GM21717 (cell line): ENCODE results near the gene ASTN2.

Experiments used
- ATAC-seq: cut with Tn5 transposase; IDR thresholded peaks from one replicate; pipeline ENCODE4 v1.9.1; 2021; ENCODE audit warnings: mild to moderate bottlenecking, moderate library complexity; ENCODE audit not compliant: unreplicated experiment

The ASTN2 gene

DNA sequence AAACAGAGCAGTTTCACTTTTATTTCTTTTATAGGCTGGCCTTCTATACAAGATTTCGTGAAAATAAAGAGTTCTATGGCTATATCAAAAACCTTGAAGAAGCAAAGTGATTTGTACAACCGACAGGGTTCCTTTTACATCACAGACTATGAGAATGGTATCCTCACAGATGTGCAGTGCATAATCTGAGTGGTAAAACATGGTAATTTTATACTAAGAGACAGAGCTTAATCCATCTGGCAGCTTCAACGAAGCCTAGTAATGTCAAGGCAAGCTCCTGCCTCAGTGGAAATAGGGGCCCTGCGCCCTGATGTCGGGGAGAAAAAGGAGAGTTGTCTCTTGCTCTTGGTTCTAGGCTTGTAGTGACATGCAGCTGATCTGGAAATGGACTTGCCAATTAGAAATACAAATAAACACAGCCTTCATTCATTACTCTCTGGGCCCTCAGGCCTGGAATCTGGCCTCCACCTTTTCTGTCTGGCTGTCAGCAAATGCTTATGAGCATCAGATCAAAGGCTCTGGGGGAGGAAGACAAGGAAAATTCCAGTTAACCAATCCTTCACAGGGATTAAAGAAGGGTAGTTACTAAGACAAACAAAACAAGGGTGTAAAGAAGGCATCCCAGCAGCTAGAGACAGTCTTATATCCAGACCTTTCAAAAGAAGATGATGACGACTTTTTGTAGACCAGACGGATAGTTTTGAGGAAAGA, 761.4 kb downstream of the ASTN2 start:
- ATAC-seq = no peak

DNA sequence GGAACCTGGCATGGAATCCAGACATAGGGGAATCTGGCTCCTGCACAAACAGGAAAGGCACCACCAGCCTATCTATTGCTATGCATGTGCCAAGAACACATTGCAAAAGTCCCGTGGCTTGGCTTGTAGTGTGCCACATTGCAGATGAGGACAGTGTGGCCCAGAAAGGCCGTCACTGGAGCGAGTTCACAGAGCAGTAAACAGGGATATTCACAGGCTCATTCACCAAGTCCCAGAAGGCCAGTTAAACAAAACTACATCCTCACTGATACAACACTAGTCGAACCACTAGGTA, 767.4 kb downstream of the ASTN2 start:
- ATAC-seq = no peak

DNA sequence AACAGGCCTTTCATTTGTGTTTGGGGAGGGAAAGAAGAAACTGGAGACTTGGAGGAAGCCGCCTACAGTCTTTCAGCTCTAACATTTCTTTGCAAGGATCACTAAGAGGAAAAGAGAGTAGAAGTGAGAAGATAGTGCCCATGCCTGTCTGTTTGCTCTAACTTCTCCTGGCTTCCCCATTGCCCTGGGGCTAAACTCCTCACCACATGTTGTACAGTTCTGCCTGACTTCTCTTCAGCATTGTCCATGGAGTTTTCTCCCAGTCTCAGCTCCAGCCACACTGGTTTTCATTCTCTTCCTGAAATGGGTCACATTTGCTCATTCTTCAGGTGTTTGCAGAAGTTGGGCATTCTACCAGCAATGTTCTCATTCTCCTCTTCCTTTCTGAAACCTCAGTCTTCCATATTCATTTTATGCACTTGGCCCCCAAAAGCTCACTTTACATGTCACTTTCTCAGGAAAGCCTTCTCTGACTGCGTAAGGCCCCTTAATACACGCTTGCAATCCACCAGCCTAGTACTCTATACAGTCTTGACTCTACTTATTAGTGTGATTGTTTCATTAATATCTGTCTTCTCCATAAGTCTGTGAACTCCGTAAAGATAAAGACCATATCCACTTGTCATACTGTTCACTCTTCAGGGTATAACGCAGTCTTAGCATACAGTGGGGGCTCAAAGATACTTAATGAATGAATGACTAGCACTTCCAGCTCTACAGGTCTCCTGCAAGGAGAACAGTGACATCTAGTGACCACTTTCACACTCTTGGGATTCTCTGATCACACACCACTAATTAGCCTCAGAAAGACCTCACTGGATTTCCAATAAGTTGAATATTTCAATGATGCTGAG, 768.0 kb downstream of the ASTN2 start:
- peak; percentile 56 for ATAC-seq

DNA sequence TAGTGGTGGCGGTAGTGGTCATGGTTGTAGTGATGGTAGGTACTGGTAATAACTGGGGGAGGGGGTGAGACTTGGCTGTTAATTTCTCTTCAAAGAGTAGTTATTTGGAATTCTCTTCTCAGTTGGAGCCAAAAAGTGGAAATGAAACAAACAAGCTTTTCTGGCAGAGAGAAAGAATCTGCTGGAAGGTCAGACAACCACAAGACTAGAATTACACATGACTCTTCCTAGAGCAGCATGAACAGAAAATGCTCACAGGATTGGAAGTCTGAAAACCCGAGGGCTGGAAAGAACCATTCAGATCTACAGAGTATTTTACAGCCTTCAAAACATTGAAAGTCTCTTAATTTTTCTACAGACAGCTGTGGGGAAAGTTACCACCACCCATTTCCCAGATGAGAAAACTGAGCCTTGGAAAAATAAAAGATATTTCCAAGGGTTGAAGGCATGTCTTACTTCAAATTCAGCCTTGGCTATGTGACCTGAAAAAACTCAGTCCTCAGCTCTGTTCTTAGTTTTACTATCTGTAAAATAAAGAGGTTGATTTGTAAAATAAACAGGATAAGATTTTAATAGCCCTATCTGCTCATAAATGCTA, 770.7 kb downstream of the ASTN2 start:
- ATAC-seq = no peak

DNA sequence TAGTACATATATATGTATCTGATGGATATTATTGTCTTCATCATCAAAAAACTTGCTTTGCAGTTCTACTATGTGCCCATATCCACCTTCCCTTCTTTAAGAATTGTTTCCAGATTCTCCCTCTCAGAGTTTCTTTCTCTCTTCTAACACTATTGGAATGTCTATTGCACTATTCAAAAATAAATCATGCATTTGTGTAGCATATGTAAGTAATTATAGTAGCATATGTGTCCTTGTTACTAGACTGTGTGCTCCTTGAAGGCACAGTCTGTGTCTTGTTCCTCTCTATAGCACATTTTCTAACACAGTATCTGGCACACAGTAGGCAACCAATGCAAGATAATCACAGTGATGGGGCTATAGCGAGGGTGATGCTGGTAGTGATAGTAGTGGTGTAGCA, 771.2 kb downstream of the ASTN2 start:
- no peak for ATAC-seq

DNA sequence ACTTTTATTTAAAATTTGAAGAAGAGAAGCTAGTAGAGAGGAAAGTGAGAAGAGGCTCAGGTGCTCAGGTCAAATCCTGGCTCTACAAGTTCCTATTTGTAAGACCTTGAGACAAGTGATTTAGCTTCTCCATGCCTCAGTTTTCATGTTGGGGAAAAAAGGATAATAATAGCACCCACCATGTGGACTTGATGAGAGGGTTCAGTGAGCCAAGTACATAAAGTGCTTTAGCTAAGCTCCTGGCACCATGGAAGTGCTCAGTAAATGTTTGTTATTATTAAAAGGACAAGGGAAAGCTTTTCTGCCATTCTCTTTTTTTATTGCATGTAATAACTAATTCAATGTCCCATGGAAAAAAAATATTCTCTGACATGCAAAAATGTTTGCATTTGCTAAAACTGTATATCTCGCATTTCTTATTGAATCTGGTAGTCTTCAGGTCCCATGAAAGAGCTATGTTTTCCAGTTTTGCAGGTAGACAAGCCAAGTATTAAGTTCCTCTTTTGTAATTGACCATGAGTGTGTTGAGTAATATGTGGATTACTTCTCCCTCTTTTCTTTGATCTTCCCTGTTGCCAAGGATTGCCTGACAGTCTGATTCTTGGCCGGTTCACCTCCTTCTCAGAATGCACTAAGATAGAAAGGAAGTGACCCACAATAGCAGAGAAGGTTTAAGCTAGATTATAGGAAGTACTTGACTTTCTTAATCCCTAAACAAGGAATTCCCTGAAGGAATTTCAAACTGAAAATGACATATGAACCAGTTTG, 773.4 kb downstream of the ASTN2 start:
- ATAC-seq = no peak

DNA sequence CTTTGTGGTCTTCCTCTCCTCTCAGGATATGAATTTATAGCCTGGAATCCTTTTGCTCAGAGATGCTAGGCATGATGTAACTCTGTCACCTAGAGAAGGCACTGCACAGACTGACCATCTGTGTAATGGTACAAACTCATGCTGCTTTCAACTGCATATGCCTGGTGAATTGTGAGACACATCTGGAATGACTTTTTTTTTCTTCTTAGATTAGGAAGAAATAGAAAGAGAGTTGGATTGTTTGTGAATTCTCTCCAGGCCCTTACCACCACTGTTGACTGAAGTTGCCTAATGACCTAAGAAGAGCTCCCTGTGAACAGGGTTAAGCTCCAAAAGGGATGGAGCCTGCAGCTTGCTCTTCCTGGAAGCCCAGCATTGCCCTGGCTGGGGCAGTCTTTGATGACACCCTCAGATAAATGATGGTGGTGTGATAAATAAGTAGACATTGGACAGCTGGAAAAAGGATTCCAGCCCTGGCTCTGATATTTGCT, 775.6 kb downstream of the ASTN2 start:
- no peak for ATAC-seq

DNA sequence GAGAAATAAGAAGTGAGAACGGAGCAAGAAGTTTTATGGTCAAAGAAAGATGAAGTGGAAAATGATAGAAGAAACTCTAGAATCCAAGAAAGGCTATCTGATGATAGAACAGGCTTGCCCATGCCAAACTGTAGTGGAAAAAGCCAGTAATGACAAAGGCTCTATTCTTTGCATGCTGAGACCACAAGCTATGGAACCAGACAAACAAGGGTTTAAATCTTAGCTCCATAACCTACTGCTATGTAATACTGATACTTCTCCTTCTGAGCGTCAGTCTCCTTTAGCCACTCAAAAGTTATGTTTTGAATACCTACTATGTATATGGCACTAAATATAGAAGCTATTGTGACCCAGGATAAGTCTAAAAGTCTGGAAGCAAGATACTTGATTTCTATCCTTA, 778.9 kb downstream of the ASTN2 start:
- no peak for ATAC-seq

DNA sequence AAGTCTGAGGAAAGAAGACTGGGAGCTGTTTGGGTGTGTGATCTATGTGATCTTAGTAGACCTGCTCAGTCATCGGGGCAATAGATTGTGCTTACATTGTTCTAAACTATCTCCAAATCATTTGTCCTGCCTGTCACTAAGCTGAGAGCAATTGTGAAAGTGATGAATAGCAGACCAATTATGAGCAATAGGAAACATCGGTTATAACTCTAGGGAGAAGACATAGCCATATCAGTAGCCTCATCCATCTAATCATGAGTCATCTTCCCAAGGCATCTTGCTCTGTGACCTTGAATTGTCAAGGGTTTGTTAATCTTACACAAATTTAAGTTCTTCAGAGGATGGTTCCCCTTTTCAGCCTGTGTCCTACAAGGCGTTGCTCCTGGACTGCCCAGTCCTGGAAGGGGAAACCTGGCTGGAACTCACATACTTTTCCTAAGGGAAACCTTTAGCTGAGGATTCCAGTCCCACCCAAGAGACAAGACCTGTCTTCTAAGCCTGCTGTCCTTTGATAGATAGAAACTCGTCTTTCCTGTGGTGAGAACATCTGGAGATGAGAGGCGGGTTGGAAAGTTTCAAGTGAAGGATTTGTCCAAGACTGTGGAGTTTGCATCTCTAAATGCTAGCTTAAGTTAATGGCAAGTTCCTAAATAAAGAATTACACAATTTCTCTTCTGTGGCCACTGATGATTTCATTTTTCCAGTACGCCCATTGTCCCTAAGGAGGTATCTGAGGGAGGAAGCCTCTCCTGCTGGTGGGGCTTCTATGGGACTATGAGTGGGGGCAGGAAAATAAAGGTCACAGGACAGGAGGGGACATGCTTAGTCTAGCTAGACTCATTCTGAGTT, 781.6 kb downstream of the ASTN2 start:
- ATAC-seq = no peak

DNA sequence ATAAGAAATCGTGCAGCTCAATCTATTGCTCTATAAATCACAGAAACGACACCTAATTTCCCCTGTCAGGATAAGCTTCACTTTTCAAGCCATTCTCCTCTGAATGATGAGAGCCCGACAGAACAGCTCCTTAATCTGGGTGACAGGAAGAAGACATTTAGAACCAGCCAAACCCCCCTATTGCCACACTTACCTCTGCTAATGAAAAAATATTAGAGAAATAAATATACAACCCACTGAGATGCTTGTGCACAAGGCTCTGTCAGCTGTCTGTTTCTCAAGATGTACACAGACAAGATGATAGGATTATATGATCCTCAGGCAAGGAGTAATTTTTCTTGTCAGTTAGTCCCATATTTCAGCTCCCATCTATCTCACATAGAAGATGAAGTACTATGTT, 785.2 kb downstream of the ASTN2 start:
- ATAC-seq = no peak

DNA sequence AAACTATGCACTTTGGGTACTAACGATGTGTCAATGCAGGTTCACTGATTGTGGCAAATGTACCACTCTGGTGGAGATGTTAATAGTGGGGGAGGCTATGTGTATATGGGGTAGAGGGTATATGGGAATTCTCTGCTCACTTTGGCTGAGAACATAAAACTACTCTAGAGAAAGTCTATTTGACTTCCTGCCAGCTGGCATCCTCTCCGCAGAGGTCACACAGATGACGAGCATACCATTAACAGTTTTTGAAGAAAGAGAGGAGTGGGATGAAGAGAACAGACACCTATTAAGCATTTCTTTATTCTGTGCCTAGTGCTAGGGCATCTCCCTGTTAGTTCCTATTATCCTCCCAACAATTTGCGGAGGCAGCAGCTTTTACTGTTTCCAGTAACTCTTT, 786.1 kb downstream of the ASTN2 start:
- ATAC-seq = no peak

DNA sequence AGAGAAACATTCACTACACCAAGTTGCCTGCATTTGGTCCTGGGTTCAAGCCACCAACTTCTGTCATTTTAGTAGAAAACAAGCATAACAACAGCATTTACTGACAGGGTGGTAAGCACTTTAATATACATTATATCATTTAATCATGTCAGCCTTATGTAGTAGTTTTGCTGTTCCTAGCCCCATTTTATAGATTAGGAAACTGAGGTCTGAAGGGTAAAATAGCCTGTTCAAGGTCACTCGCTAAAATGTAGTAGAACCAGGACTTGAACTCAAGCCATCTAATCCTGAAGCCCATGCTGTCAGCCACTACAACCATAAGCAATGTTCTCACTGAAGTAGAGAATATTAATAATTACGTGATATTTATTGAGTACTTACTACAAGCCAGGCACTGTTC, 787.4 kb downstream of the ASTN2 start:
- no peak for ATAC-seq

DNA sequence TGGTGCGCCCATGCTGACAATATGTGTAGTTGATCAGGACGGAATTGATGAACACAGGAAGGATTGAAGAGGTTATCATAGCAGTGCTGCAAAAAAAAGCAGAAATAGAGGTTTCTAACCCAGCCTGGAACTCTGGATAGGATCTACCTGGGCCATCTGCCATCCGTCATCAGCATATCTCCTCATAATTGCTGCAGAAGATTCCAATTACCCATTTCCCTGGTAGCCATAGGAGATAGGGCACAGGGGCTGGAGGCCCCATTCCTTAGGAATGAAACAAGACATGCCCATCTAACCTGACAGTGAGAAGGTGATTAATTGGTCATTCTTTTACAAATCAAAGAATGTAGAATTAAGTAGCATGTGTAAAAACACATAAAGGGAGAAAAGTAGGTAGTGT, 788.1 kb downstream of the ASTN2 start:
- ATAC-seq = no peak

DNA sequence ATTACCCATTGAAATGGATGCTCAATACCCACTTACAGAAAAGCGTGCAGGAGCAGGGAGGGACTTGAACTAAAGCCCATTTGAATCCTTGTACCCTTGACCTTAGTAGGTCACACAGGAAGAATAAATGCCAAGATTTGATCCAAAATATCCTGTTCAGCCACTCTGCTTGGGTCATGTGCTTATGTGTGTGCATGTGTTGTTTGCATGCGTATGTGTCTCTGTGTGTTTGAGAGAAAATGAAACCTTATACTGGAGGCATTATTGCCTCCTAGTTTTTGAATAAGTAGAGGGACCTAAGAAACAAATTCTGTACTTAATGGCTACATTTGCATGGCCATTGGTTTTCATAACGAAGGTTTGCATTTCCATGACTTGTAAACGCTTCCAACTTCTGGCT, 791.1 kb downstream of the ASTN2 start:
- no peak for ATAC-seq

DNA sequence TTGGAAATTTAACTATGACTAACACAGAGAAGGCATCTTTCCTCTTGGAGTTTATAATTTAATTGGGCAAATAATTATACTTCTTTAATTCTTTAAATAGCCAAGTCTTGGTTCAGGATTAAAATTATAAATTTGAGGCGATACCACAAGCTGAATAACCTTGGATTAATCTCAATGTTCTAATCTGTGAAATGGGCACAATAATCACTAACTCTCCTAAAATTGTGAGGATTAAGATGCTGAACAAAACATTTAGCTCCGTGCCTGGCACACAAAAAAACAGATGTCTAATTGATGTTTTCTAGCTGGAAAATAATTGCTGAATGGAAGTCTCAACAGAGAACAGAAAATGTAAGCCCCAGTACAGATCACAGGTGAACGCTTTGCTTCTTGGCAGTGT, 797.5 kb downstream of the ASTN2 start:
- ATAC-seq = no peak

DNA sequence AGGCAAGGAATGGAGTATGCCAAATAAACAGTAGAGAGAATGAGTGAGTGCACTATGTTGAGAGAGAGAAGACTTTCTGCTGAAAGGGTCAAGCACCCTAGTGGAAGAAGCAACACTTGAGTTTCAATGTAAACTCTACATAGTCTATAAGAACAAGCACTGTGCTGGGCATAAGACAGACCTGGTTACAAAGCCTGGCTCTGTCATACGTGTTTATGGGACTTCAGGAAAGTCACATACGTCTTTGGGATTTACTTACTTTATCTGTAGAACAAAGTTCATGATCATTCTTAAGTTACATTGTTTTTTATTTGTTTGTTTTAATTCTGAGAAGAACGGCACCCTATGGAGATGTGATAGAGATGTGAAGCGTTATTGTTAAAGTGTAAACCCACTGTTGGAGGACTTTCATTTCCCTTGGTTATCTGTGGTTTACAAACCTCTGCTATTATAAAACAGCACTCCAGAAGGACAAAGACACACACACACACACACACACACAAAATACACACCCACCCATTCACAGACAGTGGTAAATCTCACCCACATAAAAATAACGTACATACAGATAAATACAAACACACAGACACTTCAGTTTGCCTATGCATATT, 798.4 kb downstream of the ASTN2 start:
- no peak for ATAC-seq

DNA sequence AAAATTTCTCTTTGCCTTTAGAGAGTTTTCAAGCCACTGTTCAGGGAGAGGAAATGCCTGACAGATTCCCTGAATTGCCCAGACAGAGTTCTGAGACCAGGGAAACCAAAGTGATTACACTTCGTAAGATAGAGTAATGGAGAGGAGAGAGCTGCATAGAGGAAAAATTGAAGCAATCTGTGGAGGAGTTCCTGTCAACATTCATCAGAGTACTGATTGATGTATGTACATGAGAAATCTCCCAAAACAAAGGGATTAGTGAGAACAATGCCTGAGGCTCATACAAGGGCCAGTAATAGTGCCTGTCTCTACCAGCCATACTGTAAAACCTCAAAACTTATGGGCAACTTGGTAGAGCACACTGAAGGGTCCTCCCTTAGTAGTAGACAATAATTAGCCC, 806.8 kb downstream of the ASTN2 start:
- no peak for ATAC-seq

DNA sequence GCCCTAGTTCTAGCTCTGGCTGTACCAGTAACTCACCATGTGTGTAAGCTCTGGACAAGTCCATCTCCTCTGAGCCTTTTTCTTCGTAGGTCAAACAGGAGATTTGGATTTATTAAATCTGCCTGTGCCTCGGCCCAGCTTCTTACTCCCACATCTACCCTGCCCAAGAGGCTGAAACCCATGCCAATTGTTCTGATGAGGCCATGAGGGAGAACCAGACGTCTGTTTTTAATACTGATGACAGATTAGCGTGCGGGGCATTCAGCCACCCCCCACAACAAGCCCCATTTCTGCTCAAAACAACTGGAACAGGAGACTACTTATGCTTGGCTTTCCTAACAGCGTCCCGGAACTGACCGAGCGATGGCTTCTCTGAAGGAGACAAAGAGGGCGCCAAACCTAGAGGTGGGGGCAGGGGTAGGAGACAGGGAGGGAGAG, 808.9 kb downstream of the ASTN2 start:
- ATAC-seq = no peak

DNA sequence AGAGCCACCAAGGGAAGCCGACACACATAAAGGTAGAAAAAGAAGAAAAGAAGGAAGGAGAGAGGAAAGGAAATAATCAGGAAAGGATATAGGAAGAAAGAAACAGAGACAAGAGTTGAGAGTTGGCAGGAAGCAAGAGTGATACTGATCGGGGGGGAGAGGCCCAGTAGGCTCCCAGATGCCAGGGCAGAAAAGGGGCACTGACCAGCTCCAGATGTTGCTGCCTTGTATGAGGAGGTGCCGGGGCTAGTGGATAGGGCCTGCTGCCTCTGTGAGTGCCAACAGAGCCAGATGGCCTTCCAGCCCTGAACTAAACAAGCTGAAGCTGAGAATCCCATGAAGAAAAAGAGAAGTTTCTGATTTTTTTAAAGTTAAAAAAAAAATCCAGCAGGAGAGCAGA, 809.8 kb downstream of the ASTN2 start:
- no peak for ATAC-seq

DNA sequence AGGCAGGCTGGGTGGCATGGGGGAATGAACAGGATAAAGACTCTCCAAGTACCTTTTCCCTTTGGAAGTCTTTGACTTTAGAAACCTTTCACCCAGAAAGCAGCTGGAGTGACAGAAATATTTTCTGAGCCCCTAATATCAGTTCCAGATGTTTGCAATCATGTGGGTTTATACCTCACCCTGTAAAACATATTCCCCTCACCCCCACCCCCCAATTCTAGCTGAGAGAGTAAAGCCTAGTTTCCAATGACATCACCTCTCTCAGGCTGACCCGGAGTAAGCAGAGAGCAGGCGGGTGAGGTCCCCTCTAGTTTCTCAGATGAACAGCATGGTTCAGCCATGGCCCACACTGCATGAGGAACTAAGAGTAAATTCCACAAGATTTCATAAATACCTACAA, 810.6 kb downstream of the ASTN2 start:
- ATAC-seq = no peak
